HG03196 (cell line): ENCODE results near the gene CPT1C.

Experiments used
- ATAC-seq: cut with Tn5 transposase; IDR thresholded peaks from one replicate; pipeline ENCODE4 v1.9.1; 2021; ENCODE audit not compliant: unreplicated experiment

Gene CPT1C

GRCh38 chr19:49680421-49681351, 10.2 kb upstream of the CPT1C start:
- no peak for ATAC-seq

GRCh38 chr19:49681830-49682229, 9.1 kb upstream of the CPT1C start:
- ATAC-seq, result no peak

- no peak for ATAC-seq
Observed at GRCh38 chr19:49682274-49682673, 8.6 kb upstream of the CPT1C start.

- no peak for ATAC-seq
Observed at GRCh38 chr19:49683814-49684250, 7.1 kb upstream of the CPT1C start.

- ATAC-seq, result no peak
Observed at GRCh38 chr19:49684251-49684982, 6.5 kb upstream of the CPT1C start.

- no peak for ATAC-seq
Observed at GRCh38 chr19:49684983-49685553, 5.8 kb upstream of the CPT1C start.

- ATAC-seq, result no peak
Observed at GRCh38 chr19:49685845-49686332, 5.0 kb upstream of the CPT1C start.

GRCh38 chr19:49686503-49687088, 4.3 kb upstream of the CPT1C start:
- ATAC-seq, result no peak

- ATAC-seq, result no peak
Observed at GRCh38 chr19:49687150-49687549, 3.8 kb upstream of the CPT1C start.

- no peak for ATAC-seq
Observed at GRCh38 chr19:49687566-49688316, 3.2 kb upstream of the CPT1C start.

GRCh38 chr19:49688531-49689132, 2.3 kb upstream of the CPT1C start:
- ATAC-seq, result no peak

GRCh38 chr19:49689133-49690078, 1.5 kb upstream of the CPT1C start, which contains the start of gene ADM5:
TSS of gene ADM5 (plus strand) at chr19:49689594. CDS start at chr19:49689838, 244 bp downstream.
- ATAC-seq, result no peak

- no peak for ATAC-seq
Observed at GRCh38 chr19:49690079-49690655, 749 bp upstream of the CPT1C start.

- ATAC-seq, result no peak
Observed at GRCh38 chr19:49691243-49692146, 579 bp downstream of the CPT1C start.

- ATAC-seq, result no peak
Observed at GRCh38 chr19:49692147-49692506, 1.2 kb downstream of the CPT1C start.

GRCh38 chr19:49696115-49696514, 5.2 kb downstream of the CPT1C start:
- ATAC-seq, result no peak

- no peak for ATAC-seq
Observed at GRCh38 chr19:49696865-49697264, 5.9 kb downstream of the CPT1C start.
